Right forelimb (tissue), 1 donor: ENCODE measurements around the gene DEF6.

ENCODE experiments used
- DNase-seq: peaks from one replicate; pipeline ENCODE4 v3.0.0-alpha.2; 2018

DEF6 gene, protein sequence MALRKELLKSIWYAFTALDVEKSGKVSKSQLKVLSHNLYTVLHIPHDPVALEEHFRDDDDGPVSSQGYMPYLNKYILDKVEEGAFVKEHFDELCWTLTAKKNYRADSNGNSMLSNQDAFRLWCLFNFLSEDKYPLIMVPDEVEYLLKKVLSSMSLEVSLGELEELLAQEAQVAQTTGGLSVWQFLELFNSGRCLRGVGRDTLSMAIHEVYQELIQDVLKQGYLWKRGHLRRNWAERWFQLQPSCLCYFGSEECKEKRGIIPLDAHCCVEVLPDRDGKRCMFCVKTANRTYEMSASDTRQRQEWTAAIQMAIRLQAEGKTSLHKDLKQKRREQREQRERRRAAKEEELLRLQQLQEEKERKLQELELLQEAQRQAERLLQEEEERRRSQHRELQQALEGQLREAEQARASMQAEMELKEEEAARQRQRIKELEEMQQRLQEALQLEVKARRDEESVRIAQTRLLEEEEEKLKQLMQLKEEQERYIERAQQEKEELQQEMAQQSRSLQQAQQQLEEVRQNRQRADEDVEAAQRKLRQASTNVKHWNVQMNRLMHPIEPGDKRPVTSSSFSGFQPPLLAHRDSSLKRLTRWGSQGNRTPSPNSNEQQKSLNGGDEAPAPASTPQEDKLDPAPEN

DNA sequence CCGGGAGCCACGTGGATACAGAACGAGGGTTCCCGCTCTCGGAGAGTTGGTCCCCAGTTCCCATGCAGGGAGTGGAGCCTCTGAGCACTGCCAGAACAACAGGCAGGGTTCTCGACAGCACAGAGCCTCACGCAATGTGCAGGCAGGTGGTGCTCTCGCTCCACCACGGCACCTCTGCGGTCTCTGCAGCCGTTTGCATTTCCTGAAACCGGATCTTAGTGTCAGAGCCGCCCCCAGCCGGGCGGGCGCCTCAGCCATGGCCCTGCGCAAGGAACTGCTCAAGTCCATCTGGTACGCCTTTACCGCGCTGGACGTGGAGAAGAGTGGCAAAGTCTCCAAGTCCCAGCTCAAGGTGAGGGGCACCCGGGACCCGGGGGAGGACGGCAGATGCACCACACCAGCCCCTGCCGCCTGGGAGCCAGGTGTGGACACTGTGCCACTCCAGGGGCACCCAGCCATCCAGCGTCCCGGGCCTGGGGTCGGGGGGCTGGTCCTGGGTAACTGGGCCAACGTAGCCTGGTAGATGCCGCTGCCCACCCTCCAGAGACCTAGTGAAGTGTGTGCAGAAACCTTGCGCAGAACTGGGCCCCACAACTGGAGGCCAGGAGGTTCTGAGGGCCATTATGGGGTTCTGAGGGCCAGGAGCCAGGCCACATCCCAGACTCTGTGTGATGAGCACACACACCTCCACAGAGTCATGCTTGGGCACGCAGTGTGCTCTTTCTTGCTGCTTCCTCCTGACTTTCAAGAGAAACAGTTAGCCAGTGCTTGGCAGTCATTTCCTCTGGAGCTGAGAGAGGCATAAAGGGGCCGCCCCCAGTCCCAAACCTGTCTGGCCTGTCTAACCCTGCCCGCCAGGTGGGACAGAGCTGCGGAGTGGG lies at the start of gene DEF6:
Gene DEF6, plus strand, starts transcription at position 218 of the 881 bp plus-strand sequence. Its CDS starts 39 bp downstream, at position 257.
- DNase-seq: peak; percentile 88

DNA sequence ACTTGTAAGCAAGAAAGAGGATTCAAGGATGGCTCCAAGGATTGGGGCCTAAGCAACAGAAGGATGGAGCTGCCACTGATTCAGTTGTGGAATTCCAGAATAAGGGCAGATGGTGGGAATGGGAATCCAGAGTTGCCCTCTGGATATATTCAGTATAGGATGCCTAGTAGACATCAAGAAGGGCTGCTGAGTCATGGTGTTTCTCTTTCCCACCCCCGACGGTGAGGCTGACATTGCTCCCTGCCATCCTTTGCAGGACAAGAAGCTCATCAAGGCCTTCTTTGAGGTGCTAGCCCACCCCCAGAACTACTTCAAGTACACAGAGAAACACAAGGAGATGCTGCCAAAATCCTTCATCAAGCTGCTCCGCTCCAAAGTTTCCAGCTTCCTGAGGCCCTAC lies 49.3 kb upstream of the DEF6 start:
- DNase-seq: no peak

DNA sequence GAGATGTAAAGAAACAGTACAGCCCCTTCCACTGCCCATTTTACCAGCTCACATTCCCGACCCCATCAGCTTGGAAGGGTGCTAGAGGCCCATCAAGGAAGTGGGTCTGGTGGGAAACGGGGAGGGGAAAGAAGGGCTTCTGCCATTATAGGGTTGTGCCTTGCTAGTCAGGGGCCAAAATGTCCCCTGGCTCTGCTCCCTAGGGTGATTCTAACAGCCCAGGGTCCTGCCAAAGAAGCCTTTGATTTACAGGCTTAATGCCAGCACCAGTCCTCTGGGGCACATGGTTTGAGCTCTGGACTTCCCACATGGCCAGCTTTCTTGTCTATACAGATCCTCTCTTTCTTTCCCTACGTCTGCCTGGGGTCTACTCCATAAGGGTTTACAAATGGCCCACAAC lies 48.7 kb upstream of the DEF6 start:
- no peak for DNase-seq

DNA sequence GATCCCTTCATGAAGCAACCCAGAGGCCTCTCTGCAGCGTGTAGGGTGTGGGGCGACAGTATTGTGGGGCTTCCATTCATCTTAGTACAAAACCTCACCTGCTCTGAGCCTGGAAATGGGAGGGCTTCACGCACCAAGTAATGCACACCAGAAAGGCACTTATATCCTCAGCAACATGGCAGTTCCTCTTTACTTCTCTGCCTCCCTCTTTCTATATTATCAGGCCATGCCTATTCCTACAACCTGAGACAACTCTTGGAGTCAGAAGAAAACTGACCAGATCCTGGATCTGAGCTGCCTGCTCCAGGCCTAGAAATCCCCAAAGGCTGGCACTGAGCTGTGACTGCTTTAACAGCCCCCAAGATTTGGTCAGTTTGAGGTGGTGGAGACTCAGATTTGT lies 45.7 kb upstream of the DEF6 start:
- DNase-seq: no peak

DNA sequence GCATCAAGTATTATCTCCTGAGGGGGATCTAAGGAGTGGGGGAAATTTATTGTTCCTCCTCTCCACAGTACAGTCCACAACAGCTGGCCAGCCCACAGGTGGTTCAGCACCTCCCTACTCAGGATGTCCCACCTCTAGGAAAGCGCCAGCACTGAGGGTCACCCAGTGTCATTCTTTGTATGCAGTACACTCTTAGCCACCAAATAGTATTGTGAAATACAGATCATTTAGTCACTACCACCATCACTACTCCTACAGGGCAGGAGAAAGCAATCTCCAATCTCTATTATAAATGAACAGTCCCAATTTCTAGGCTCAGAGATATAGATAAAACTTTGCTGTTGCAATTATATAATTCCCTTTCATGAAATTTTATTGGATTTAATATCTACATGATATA lies 44.4 kb upstream of the DEF6 start:
- no peak for DNase-seq

DNA sequence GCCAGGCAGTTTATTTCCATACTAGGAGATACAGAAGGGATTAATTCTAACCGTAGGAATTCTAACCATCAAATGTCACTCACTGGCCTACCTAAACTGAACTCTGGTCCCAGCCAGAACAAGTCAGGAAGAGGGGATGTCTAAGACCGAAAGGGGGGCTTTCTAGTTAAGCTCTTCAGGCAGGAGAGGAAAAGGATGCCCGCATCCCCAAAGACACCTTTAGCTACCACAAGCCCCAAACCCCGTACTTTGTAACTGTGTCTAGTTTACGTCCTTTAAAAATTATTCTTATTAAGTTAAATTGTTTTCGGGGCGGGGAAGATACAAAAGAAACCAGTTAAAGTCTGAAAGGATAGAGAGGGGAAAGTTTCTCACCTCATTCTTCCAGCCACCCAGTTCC lies 39.3 kb upstream of the DEF6 start:
- no peak for DNase-seq

DNA sequence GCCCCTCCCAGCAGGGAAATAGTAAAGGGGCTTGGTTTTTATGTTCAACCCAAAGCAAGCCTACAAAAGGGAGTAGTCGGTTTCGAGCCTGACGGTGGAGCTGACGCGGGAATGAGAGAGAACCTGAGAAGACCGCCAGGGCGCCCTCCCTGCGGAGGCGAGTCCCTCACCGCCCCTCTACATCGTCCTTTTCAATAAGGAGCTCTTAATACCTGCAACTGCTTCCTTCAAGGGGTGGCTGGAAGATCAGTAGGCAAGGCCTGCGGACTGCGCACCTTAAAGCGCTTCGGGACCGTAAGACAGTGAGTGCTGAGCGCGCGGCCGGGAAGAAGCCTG lies 38.8 kb upstream of the DEF6 start:
- no peak for DNase-seq

DNA sequence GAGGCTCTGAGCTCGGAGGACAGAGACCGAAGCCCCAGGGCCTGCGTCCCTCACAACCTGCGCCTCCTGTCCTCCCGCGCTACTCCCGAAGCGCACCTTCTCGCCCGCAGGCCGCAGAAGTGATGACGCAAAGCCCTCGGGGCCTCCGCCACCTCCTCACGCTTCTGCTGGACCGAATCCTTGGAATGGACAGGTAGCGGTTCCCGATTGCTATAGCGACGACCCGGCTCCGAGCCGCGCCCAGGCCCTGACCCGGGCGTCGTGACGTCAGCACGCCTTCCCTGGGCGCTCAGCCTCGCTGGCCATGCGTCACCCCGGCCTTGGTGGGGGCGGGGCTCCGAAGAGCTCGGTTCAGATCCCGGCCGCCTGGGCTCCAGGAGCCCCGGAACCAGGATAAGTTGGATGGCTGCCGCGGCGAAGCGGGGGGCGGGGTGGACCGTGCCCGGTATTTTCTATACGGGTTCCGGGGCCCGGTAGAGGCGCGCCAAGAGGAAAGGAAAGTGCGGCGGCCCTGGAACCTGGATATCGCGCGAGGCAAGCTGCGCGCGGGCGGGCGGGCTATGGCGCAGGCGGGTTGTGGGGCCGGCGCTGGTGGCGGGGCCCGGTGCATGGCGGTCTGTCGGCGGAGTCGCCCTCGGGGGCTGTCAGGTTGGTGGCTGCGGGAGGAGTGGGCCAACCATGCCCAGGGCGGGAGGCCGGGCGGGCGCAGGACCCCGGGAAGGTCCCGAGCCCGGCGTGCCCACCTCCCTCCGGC lies 38.2 kb upstream of the DEF6 start, which contains the start of gene ZNF76:
Gene ZNF76, plus strand, starts transcription at position 542 of the 754 bp plus-strand sequence. CDS start 21,417 bp downstream, outside the sequence.
- DNase-seq: peak; percentile 99

DNA sequence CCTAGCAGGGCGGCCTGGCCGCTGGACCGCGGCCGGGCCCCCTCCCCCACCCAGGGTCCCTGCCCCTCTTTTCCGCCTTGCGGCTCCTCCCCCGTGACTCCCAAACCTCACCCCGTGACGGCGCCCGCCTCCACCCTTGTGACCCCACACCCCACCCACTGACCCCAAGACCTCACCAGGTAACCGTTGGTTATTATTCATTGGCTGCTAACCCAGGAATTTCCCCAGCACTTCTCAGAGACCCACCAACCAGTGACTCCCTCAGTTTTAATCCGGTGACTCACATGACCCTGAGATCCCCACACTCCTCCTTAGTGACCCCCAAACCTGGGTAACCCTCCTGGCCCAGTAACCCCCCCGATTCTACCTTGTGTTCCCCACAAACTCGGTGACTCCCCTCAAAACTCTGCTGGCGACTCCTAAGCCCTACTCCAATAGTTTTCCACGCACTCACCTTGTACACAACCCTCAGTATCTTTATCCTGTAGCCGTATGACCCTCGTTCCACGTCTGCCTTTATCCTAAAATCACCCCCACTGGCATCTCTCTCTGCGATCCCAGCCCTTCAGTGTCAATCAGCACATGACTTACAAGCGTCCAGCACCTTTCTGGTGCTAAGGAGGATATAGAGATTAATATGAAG lies 37.5 kb upstream of the DEF6 start:
- no peak for DNase-seq

DNA sequence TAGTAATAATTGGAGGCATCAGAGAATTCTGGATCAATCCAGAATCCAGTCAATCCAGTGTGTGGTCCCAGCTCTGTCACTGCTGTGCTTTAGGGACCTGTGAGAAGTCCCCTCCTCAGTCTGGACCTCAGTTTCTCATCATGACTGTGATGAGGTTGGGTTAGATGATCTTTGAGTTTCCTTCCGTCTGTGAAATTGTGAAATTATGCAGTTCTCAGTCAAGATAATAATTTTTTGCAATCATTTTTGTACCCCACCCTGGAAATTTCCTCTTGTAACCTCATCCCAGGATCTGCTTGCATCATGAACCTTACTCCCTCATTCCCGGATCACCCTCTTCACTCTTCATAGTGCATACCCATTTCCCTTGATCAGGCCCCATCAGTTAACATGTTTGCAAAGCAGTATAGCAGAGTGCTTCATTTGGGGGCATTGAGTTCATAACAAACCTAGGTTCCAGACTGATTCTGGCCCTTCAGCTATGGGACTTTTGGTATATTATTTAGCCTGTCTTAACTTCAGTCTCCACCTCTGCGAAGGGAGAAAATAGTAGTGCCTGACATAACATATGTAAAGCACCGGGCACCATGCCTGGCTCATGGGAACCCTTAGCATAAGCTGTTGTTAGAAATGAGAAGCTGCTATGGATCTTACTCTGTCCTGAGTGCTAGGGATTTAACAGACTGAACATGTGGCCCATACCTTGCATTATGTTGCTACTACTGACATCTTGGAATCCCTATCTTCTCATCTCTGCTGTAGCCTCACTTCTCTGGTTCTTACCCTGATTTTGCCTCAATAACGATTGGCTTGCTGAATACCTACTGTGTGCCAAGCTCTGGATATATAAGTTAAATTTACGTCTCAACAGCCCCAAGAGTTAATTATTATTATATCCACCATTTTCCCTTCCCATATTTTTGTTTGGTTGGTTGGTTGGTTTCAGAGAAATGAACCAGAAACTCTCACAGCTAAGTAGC lies 36.7 kb upstream of the DEF6 start:
- no peak for DNase-seq

DNA sequence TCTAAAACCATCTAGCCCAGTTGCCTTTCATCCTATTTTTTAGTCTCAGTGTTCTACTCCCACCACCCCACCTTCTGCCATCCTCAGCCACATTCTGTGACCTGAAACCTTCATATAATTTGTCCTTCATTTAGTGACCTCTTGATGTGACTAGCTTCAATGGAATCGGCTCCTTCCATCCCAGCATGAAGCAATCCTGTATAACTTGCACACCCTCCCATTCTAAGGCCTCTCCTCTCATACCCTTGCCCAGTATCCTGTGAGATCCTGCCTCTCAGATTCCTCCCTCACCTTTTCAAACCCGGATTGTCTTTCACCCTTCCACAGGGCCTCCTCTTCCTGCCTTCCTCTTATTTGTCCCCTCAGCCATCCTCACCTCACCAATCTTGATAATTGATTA lies 35.0 kb upstream of the DEF6 start:
- no peak for DNase-seq

DNA sequence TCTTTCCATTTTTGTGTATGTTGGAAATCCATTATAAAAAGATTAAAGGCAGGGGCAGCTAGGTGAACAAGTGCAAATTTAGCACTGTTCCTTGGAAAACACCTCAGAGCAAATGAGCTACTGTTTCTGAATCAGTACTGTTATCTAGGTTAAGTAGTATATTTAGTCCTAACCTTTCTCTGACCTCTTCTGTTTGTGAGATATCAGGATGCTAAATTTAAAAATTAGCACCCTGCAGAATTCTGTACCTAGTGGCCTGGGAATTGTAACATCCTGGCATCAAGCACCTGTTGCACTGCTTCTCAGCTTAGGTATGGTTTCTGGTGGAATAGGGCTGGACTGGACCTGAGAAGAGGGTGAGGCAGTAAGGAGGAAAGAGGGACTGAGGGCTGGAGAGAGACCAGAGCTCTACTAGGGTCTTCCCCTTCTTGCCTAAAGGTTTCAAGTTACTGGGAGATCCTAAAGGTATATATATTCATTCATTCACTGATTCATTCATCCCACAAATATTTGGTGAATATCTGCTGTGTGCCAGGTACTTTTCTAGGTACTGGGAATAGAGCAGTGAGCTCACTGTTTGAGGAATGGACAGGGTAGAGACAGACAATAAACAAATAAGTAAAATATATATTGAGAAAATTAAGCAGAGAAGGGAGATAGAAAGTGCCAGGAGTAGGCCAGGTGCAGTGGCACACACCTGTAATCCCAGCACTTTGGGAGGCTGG lies 32.9 kb upstream of the DEF6 start:
- DNase-seq: no peak

DNA sequence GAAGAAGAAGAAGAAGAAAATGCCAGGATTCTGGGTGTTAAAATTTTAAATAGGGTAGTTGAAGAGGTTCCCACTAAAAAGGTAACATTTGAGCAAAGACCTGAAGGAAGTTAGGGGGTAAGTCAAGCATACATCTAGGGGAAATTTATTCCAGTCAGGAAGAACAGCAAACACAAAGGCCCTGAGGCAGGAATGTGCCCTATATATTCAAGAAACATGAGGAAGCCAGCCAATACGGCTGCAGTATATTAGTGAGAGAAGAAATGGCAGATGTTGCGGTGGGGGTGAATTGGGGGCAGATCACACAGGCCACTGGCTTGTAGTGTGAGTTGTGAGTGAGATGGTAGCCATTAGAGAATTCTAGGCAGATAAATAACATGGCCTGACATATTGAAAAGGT lies 32.1 kb upstream of the DEF6 start:
- no peak for DNase-seq

DNA sequence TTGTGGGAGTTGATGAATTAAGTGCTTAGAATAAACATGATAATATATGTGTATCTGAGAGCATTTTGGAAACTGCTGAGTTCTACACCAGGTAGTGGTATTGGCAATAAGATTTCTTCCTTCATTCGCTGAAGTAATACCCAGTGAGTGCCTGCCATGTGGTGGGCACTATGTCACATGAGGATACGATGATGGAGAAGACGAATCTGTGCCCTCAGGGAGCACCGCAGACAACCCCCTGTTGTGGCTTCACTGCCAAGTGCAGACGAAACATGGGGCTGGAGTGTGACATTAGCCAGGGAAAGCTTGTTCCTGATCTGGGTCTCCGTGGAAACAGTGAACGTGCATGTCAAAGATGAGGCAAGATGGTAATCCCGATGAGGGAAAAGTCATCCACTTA lies 30.2 kb upstream of the DEF6 start:
- DNase-seq: no peak

DNA sequence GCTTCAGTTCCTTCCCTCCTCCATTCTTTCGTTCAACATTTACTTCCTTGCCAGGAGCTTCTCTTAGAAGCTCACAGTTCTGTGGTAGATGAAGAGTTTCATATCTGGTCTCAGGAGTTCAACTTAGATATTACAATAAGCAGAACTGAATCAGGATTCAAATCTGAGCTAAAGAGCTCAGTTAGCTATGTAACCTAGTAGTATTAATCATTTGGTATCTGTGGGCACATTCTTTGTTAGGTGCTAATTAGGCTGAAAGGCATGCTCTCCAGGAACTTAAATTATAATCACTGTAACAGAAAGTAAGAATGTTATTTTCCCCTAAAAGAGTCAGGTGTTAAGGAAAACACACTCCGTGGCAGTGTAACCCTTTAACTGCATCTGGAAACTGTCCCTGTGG lies 29.7 kb upstream of the DEF6 start:
- DNase-seq: no peak

DNA sequence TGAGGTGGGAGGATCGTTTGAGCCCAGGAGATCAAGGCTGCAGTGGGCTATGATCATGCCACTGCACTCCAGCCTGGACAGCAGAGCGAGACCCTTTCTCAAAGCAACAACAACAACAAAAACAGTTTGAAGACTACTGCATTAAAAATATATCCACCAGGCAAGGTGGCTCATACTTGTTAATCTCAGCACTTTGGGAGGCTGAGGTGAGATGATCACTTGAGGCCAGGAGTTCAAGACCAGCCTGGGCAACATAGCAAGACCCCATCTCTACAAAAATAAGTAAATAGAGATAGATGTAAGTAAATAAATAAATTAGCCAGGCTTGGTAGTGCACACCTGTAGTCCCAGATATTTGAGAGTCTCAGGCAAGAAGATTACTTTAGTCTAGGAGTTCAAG lies 25.6 kb upstream of the DEF6 start:
- no peak for DNase-seq

DNA sequence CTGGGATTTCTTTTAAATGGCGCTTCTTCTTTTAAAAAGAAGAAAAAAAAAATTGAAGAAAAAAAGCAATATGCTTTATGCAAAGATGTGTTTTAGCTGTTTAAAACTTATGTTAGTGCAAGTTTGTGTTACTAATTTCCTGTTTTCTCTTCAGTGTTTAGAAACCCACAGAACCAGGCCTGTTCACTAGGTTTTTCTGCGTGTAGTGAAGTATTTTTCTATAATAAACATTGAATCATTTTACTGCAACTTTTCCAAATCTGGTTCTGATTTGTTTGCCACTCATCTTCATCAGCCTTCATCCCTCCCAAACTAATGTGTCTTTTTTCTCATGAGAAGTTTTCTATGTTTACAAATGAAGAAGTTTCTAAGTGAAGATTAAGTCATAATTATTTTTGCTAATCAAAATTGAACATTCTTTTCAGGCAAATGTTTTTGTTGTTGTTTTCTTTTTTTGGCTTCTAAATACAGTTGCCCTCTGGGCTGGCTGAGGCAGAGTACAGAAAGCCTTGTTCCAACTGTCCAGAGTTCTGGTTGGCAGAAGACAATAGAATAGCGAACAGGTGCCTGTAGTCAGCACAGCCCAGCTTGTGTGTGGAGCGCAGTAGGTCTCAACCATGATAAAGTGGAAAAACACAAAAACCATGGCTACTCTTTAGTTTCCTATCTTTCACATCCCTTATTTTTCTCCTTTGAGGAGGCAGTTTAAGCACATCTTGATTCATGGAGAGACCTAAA lies 23.6 kb upstream of the DEF6 start:
- DNase-seq: no peak

DNA sequence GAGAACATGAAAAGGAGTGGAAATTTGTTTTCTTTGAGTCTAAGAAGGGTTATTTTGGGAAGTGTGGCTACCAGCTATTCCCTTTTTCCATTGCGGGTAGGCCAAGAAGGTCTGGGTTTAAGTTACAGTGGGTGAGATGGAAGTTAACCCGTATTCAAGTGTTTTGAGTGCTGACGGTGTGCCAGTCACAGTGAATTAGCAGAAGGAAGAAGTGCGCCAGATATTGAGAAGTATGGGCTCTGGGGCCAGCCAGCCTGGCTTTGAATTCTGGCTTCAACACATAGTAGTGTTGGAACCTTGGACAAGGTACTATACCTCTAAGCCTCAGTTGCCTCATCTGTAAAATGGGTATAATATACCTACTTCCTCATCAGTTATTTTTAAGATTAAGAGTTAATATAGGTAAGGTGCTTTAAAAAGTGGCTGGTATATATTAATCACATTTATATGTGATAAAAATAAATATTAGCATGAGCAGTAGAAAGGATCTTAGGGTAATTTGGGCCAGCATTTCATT lies 21.8 kb upstream of the DEF6 start:
- no peak for DNase-seq

DNA sequence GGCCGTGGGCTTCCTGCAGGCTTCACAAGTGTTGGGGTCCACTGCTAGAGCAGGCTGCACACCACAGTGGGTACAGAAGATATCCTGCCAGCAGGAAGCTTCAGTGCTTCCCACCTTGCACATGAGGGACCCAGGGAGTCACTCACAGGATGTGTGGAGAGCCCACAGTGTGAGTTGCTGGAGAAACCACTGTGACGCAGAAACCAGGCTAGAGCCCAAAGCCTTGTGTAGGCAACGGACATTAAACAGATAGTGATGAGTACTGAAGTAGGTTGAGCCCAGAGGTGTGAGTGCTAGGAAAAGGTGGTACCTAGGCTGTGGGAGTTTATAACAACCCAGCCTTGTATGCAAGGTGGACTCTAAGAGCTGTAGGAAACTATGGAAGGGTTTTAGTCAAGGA lies 18.9 kb upstream of the DEF6 start:
- DNase-seq: no peak
